HFFc6 (cell line): ENCODE data around the gene GALNT5. TPM values are rescaled to one million over a fixed set of nuclear protein-coding genes. Genes with fewer than 3 reads are reported as not detected.

Experiments
- DNase-seq: peaks from one replicate; pipeline ENCODE4 v3.0.0-alpha.2; 2018
- H3K27ac Mint-ChIP-seq: 2 replicates; pipeline ENCODE4 v1.8.0; 2020; ENCODE audit warnings: mild to moderate bottlenecking, mixed read lengths
- H3K27me3 Mint-ChIP-seq: 2 replicates; pipeline ENCODE4 v1.8.0; 2021; ENCODE audit warnings: mild to moderate bottlenecking, moderate library complexity, mixed read lengths; ENCODE audit not compliant: insufficient read depth
- H3K36me3 Mint-ChIP-seq: 2 replicates; pipeline ENCODE4 v1.8.0; 2021; ENCODE audit warnings: low read depth, mixed read lengths
- H3K4me1 Mint-ChIP-seq: 2 replicates; pipeline ENCODE4 v1.8.0; 2020; ENCODE audit warnings: low read depth, mixed read lengths
- H3K4me3 Mint-ChIP-seq: 2 replicates; pipeline ENCODE4 v1.8.0; 2020; ENCODE audit warnings: mild to moderate bottlenecking, moderate library complexity, mixed read lengths
- H3K9me3 Mint-ChIP-seq: 2 replicates; pipeline ENCODE4 v1.8.0; 2020; ENCODE audit warnings: mild to moderate bottlenecking, mixed read lengths
- CTCF ChIP-seq: fragments of 200-600 bp; sonication (generic); IDR thresholded peaks from 2 replicates; pipeline ENCODE4 v1.5.0; 2021; ENCODE audit warnings: antibody characterized with exemption, mild to moderate bottlenecking
- total RNA-seq, 6 experiments: library from RNA; stranded (reverse); fragmentation: NEBNext Ultra II Directional; extraction: Animal tissue kit (Norgen Biotek cat#: 25700); gene quantifications; 2 replicates in 1 of 6; 3 replicates in 5 of 6; pipeline ENCODE4 v1.2.3, GENCODE V29; 2021

GALNT5 gene
- total RNA-seq, 6 experiments from 2014 or later = 27.6 to 70.0 (median 63.0) TPM

- peaks cover 9% of the 10 kb centered on the region for H3K4me1 Mint-ChIP-seq
- TF ChIP-seq CTCF = no peak
- no peak for DNase-seq
- H3K27me3 Mint-ChIP-seq = peaks cover 2% of the 10 kb centered on the region; the same call in 1 of the 2 replicates
- H3K27ac Mint-ChIP-seq = no peak overlapping the region
- no peaks in the 10 kb centered on the region for H3K9me3 Mint-ChIP-seq
- peaks cover 8% of the 10 kb centered on the region; the same call in 1 of the 2 replicates for H3K36me3 Mint-ChIP-seq
- no peak overlapping the region for H3K4me3 Mint-ChIP-seq
Measured at GRCh38 chr2:157291018-157291417, 33.5 kb downstream of the GALNT5 start.

- DNase-seq = no peak
- H3K27ac Mint-ChIP-seq = no peak overlapping the region
- no peak overlapping the region for H3K4me3 Mint-ChIP-seq
- peaks cover 4% of the 10 kb centered on the region; the same call in 1 of the 2 replicates for H3K27me3 Mint-ChIP-seq
- peaks cover 11% of the 10 kb centered on the region for H3K36me3 Mint-ChIP-seq
- no peak for TF ChIP-seq CTCF
- H3K4me1 Mint-ChIP-seq = peaks cover 9% of the 10 kb centered on the region
- no peaks in the 10 kb centered on the region for H3K9me3 Mint-ChIP-seq
Measured at GRCh38 chr2:157292853-157293252, 35.3 kb downstream of the GALNT5 start.

- peaks cover 10% of the 10 kb centered on the region for H3K36me3 Mint-ChIP-seq
- peaks cover 4% of the 10 kb centered on the region; the same call in 1 of the 2 replicates for H3K27me3 Mint-ChIP-seq
- no peaks in the 10 kb centered on the region for H3K9me3 Mint-ChIP-seq
- no peak for TF ChIP-seq CTCF
- DNase-seq = no peak
- peaks cover 8% of the 10 kb centered on the region; the same call in 1 of the 2 replicates for H3K4me1 Mint-ChIP-seq
- no peak overlapping the region for H3K4me3 Mint-ChIP-seq
- no peak overlapping the region for H3K27ac Mint-ChIP-seq
Measured at GRCh38 chr2:157296490-157296889, 39.0 kb downstream of the GALNT5 start.

GRCh38 chr2:157296958-157297357 lies 39.5 kb downstream of the GALNT5 start:
- H3K27ac Mint-ChIP-seq = no peak overlapping the region
- no peaks in the 10 kb centered on the region for H3K9me3 Mint-ChIP-seq
- H3K4me3 Mint-ChIP-seq = no peak overlapping the region
- peaks cover 4% of the 10 kb centered on the region; the same call in 1 of the 2 replicates for H3K27me3 Mint-ChIP-seq
- TF ChIP-seq CTCF = no peak
- no peak for DNase-seq
- peaks cover 10% of the 10 kb centered on the region for H3K36me3 Mint-ChIP-seq
- H3K4me1 Mint-ChIP-seq = peaks cover 11% of the 10 kb centered on the region; the same call in 1 of the 2 replicates

GRCh38 chr2:157301307-157301706 lies 43.8 kb downstream of the GALNT5 start:
- no peak overlapping the region; the same call in 1 of the 2 replicates for H3K27ac Mint-ChIP-seq

More at GRCh38 chr2:157301307-157301706, 43.8 kb downstream of the GALNT5 start:
- Mint-ChIP-seq H3K4me1 (peaks cover 34% of the 10 kb centered on the region), H3K9me3 (no peaks in the 10 kb centered on the region), H3K36me3 (peaks cover 11% of the 10 kb centered on the region), H3K4me3 (no peak overlapping the region), H3K27me3 (peaks cover 2% of the 10 kb centered on the region; the same call in 1 of the 2 replicates)
- no peak for TF ChIP-seq CTCF
- DNase-seq = no peak
